Stimulated activated naive CD8-positive, alpha-beta T cell treated with anti-CD3 and anti-CD28 coated beads, Interleukin-15, Interleukin-2, amounts not matched to agents 100 ng/mL and 50 ng/mL, for 24 hours (primary cell): ENCODE results near the gene GNAT1.

Source experiments
- H3K27ac Mint-ChIP-seq: one replicate; pipeline ENCODE4 v1.8.0; 2021; ENCODE audit warnings: mild to moderate bottlenecking, mixed read lengths
- H3K27me3 Mint-ChIP-seq: one replicate; pipeline ENCODE4 v1.8.0; 2021; ENCODE audit warnings: mixed read lengths
- H3K36me3 Mint-ChIP-seq: one replicate; pipeline ENCODE4 v1.8.0; 2021; ENCODE audit warnings: low read depth, mixed read lengths
- H3K4me1 Mint-ChIP-seq: one replicate; pipeline ENCODE4 v1.8.0; 2021; ENCODE audit warnings: low read depth, mixed read lengths
- H3K4me3 Mint-ChIP-seq: one replicate; pipeline ENCODE4 v1.8.0; 2021; ENCODE audit warnings: mild to moderate bottlenecking, mixed read lengths
- H3K9me3 Mint-ChIP-seq: one replicate; pipeline ENCODE4 v1.8.0; 2021; ENCODE audit warnings: mixed read lengths

Gene GNAT1

GRCh38 chr3:50190936-50191660, at the start of gene GNAT1:
TSS of gene GNAT1 (plus strand) at chr3:50191610. CDS start at chr3:50191726, 116 bp downstream.
- Mint-ChIP-seq H3K27ac (no peak within 1 kb of the TSS), H3K4me1 (peaks cover 9% of the 10 kb centered on the region), H3K4me3 (no peak within 1 kb of the TSS), H3K36me3 (no peaks in the 10 kb centered on the region), H3K27me3 (peaks cover 10% of the 10 kb centered on the region), H3K9me3 (no peaks in the 10 kb centered on the region)

- H3K27ac Mint-ChIP-seq, result no peak overlapping the region
- no peaks in the 10 kb centered on the region for H3K4me1 Mint-ChIP-seq
- no peak overlapping the region for H3K4me3 Mint-ChIP-seq
- no peaks in the 10 kb centered on the region for H3K9me3 Mint-ChIP-seq
- H3K36me3 Mint-ChIP-seq, result no peaks in the 10 kb centered on the region
- no peaks in the 10 kb centered on the region for H3K27me3 Mint-ChIP-seq
Observed at GRCh38 chr3:50146316-50146901, 45.0 kb upstream of the GNAT1 start.

- Mint-ChIP-seq H3K27ac (no peak overlapping the region), H3K4me3 (no peak overlapping the region), H3K9me3 (no peaks in the 10 kb centered on the region), H3K36me3 (no peaks in the 10 kb centered on the region), H3K27me3 (no peaks in the 10 kb centered on the region), H3K4me1 (no peaks in the 10 kb centered on the region)
Observed at GRCh38 chr3:50147016-50147415, 44.4 kb upstream of the GNAT1 start.

DNA sequence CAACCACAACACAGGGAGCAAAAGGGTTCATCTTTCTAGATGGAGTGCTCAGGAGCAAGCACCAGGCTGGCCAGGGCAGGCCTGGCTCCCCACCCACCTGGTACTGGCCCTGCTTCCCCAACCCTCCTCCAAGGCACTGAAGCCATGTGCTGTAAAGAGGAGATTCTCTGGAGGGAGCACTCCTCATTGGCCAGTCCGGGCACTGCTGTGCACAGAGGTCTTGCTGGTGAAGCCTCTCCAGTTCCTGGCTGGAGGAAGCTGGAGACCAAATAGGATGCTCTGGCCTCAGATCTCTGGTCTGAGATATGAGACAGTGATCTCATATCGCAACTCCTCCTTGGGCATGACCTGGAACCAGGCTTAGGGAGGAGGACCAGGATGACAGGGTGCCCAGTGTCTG, 44.0 kb upstream of the GNAT1 start:
- Mint-ChIP-seq H3K36me3 (no peaks in the 10 kb centered on the region), H3K9me3 (no peaks in the 10 kb centered on the region), H3K27me3 (no peaks in the 10 kb centered on the region), H3K27ac (no peak overlapping the region), H3K4me1 (no peaks in the 10 kb centered on the region), H3K4me3 (no peak overlapping the region)

GRCh38 chr3:50147861-50148260, 43.5 kb upstream of the GNAT1 start:
- H3K9me3 Mint-ChIP-seq, result no peaks in the 10 kb centered on the region
- no peak overlapping the region for H3K4me3 Mint-ChIP-seq
- H3K27ac Mint-ChIP-seq, result no peak overlapping the region
- no peaks in the 10 kb centered on the region for H3K27me3 Mint-ChIP-seq
- no peaks in the 10 kb centered on the region for H3K36me3 Mint-ChIP-seq
- H3K4me1 Mint-ChIP-seq, result no peaks in the 10 kb centered on the region

GRCh38 chr3:50150404-50150750, 41.0 kb upstream of the GNAT1 start:
- no peaks in the 10 kb centered on the region for H3K36me3 Mint-ChIP-seq
- H3K4me1 Mint-ChIP-seq, result peaks cover 7% of the 10 kb centered on the region
- H3K27ac Mint-ChIP-seq, result no peak overlapping the region
- H3K27me3 Mint-ChIP-seq, result peaks cover 14% of the 10 kb centered on the region
- H3K9me3 Mint-ChIP-seq, result no peaks in the 10 kb centered on the region
- H3K4me3 Mint-ChIP-seq, result no peak overlapping the region

DNA sequence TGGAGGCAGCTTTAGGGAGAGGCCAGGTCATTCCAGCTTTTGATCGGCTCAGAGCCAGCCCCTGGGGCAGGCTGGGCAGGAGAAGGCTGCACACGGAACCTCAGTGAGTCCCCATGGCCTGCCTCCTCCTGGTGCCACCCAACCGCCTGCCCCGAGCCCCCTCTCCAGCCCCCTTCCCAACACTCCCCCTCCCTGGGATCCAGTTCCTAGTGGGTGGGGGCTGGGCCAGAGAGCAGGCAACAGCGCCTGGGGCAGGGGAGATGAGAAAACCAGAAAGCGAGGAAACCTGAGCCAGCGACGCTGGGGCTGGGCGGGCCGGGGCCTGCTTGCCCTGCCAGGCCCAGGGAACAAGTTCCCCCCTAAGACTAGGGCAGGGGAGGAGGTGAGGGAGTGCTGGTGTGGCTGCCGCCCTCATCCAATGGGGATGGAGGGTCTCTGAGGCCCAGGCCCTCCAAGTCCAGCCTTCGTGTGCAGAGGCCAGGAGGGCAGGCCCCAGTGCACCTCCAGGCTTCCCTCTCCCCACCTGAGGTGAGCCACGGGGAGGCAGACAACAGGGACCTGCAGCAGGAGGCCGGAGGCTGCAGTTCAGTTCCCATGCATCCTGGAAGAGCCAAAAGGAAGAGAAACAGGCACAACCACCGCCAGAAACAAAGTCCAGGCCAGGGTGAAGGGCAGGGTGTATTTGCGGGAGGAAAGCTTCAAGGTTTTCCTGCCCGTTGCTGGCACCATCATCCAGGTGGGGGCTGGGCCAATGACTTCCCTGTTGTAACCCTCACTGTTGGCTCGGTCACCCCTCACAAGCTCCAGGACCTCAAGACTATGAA, 40.3 kb upstream of the GNAT1 start:
- Mint-ChIP-seq H3K36me3 (no peaks in the 10 kb centered on the region), H3K4me3 (no peak overlapping the region), H3K27me3 (peaks cover 20% of the 10 kb centered on the region), H3K27ac (no peak overlapping the region), H3K4me1 (peaks cover 11% of the 10 kb centered on the region), H3K9me3 (no peaks in the 10 kb centered on the region)

DNA sequence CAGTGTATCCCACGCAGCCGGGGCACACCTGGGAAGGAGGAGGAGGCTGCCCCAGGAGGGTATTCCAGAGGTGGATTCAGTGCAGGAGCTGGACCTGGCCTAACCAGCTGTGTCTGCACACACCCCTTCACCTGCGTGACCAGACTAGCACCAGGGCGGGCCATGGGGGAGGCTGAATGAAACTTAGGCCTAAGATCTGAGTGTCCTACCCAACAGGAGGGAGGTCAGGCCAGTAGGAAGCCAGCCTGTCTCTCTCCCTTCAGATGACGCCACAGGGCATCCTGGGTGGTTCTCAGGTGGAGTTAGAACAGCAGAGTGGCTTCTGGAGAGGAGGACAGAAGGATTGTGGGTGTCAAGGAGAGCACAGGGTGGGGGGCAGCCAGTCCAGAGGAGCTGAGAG, 39.7 kb upstream of the GNAT1 start:
- H3K9me3 Mint-ChIP-seq, result no peaks in the 10 kb centered on the region
- no peak overlapping the region for H3K27ac Mint-ChIP-seq
- H3K27me3 Mint-ChIP-seq, result peaks cover 25% of the 10 kb centered on the region
- H3K36me3 Mint-ChIP-seq, result no peaks in the 10 kb centered on the region
- H3K4me3 Mint-ChIP-seq, result no peak overlapping the region
- peaks cover 11% of the 10 kb centered on the region for H3K4me1 Mint-ChIP-seq

GRCh38 chr3:50153782-50154475, 37.5 kb upstream of the GNAT1 start:
- Mint-ChIP-seq H3K4me1 (peaks cover 11% of the 10 kb centered on the region), H3K27me3 (peaks cover 36% of the 10 kb centered on the region), H3K36me3 (no peaks in the 10 kb centered on the region), H3K9me3 (no peaks in the 10 kb centered on the region), H3K4me3 (peak overlapping the region; percentile 57), H3K27ac (no peak overlapping the region)

GRCh38 chr3:50154476-50154839, 37.0 kb upstream of the GNAT1 start:
- Mint-ChIP-seq H3K9me3 (no peaks in the 10 kb centered on the region), H3K4me3 (peak overlapping the region; percentile 57), H3K27me3 (peaks cover 37% of the 10 kb centered on the region), H3K4me1 (peaks cover 11% of the 10 kb centered on the region), H3K27ac (no peak overlapping the region), H3K36me3 (no peaks in the 10 kb centered on the region)

DNA sequence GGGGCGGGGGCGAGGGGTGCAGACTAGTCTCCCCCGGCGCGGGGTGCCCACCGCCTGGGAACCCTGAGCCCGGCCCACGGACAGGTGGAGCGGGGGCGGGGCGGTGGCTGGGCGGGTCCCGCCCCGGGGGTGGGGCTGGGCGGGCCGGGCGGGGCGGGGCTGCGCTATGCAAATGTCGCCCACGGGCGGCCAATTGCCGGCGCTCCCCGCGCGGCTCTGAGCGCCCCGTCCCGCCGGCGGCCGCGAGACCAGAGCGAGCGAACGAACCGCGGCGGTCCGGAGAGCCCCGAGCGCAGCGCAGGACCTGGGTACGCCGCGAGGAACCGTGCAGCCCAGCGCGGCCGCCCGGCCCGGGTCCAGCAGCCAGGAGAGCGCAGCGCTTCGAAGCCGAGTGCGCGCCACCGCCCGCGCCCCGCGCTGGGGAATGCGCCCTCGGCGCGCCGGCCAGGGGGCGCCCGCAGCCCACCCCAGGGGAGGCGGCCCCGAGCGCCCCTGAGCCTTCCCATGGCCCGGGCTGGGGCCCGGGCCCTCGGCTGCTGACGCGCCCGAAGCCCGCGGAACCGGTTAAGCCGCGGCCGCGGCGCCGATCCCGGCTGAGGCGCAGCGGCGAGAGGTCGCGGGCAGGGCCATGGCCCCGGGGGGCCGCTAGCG, 36.4 kb upstream of the GNAT1 start, which contains the start of gene SEMA3F:
Gene SEMA3F (plus strand): TSS at position 485 of the 651 bp plus-strand sequence. CDS start 4,299 bp downstream, outside the sequence.
- Mint-ChIP-seq H3K27me3 (peaks cover 37% of the 10 kb centered on the region), H3K36me3 (no peaks in the 10 kb centered on the region), H3K27ac (no peak within 1 kb of the TSS), H3K9me3 (no peaks in the 10 kb centered on the region), H3K4me1 (peaks cover 11% of the 10 kb centered on the region), H3K4me3 (peak within 1 kb of the TSS; percentile 65)

DNA sequence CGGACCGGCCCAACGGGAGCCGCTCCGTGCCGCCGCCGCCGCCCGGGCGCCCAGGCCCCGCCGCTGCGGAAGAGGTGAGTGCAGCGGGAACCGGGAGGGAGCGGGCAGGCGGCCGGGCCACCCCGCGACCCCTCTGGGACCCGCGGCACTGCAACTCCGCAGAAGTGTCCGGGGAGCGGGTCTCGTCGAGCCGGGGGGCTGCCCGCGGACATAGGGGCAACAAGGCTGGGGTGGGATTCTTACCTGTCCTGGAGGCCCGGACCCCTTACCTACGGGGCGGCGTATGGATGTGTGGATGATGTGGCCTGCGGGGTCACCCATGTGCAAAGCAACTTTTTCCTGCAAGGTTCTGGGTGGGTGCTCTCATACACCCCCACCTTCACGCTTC, 35.9 kb upstream of the GNAT1 start:
- Mint-ChIP-seq H3K27me3 (peaks cover 37% of the 10 kb centered on the region), H3K4me3 (peak overlapping the region; percentile 65), H3K9me3 (no peaks in the 10 kb centered on the region), H3K27ac (no peak overlapping the region), H3K4me1 (peaks cover 11% of the 10 kb centered on the region), H3K36me3 (no peaks in the 10 kb centered on the region)

DNA sequence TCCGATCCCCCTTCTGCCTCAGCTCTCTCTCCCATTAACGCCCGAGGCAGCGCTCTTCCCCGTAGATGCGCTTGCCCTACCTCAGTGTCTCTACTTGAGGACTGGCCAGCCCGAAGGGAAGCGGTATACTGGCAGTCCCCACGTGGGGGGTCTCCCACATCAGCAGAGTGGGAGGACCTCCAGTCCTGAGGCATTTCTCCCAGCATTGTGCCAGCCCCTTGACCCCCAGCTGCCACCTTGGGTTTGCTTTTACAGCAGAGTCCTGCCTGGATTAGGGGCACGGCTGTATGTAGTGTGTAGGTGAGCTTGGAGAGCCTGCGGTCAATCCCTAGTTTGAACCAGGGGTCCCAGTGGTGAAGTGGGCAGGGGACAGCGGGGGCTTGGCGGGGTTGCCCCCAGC, 35.5 kb upstream of the GNAT1 start:
- Mint-ChIP-seq H3K27ac (no peak overlapping the region), H3K4me1 (peaks cover 11% of the 10 kb centered on the region), H3K4me3 (peak overlapping the region; percentile 65), H3K9me3 (no peaks in the 10 kb centered on the region), H3K27me3 (peaks cover 37% of the 10 kb centered on the region), H3K36me3 (no peaks in the 10 kb centered on the region)
